Suprapubic skin (tissue), 3 donors: Measurements from ENCODE around the gene GCNT2.

Experiments
- CTCF ChIP-seq, 2 donors: fragments of 200-600 bp in 1 of 2; fragments of 450-650 bp in 1 of 2; sonication (generic) in 1 of 2; IDR thresholded peaks; one replicate each; pipeline ENCODE4 v1.5.1; 2016 to 2019; ENCODE audit warnings: antibody characterized with exemption in 2 of 2, mild to moderate bottlenecking in 1 of 2, moderate library complexity in 1 of 2
- POLR2A ChIP-seq, 2 donors: fragments of 450-650 bp; IDR thresholded peaks; one replicate each; pipeline ENCODE4 v1.6.1; 2017; ENCODE audit warnings: antibody characterized with exemption in 2 of 2, mild to moderate bottlenecking in 2 of 2, moderate library complexity in 2 of 2

GRCh38 chr6:10486215-10486614, 34.9 kb upstream of the GCNT2 start:
- TF ChIP-seq CTCF (IDR thresholded peaks at IDR 0.05) (no peak), POLR2A (IDR thresholded peaks at IDR 0.05) (no peak)
